ENCODE measurements around the gene B4GALT3.

B4GALT3 gene

DNA sequence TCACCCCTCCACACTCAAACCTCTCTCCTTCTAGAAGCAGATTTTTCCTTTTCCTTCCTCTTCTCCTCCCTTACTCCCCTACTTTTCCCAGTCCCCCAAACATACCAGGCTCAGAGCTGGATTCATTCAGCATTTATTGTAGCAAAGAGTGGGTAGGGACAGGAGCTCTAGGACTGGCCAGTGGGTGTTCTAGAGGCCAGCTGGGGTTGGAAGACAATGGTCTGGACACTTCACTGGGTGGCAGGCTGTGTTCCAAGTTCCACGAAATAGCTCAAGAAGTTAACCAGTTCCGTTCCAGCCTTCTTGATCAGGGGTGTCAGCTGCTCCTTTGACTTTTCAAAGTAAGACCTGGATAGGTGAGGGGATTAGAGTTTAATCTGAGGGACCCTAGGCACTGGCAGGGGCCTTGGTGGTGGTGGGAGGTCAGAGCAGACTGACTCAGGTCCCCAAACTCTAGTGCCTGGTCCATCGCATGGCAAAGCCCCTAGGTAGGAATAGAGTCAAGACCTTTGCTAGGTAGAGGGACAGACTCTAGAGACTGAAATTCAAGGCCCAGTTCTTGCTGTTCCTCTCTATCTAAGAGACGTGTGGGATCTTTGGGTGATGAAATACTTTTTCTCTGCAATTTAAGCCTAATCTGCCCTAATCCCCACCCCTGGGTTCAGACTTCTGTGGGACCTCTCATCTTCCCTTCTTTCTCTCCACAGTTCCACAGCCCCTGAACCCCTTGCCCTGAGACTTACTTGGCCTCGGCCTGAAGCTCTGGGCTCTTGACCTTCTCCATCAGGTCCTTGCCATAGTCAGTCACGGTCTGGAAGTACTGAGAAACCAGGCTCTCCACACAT is 45.1 kb upstream of the B4GALT3 start:
- no peak for TF ChIP-seq EZH2 (IDR thresholded peaks at IDR 0.05)
- TF ChIP-seq FOXP2 (optimal IDR thresholded peaks at IDR 0.05; ENCODE audit: control extremely low read depth, extremely low read length, insufficient read depth), result no peak
- no peak for TF ChIP-seq POLR2AphosphoS5 (IDR thresholded peaks at IDR 0.05; ENCODE audit: borderline replicate concordance, low read depth, low read length)
- Histone ChIP-seq H3K4me3 (no peak overlapping the region), H3K36me3 (ENCODE audit: insufficient read depth, low read length) (no peaks in the 10 kb centered on the region), H3K9ac (ENCODE audit: insufficient read length) (no peak overlapping the region), H3K27ac (no peak overlapping the region), H3K9me3 (ENCODE audit: low read depth, low read length) (no peaks in the 10 kb centered on the region)
- DNase-seq (ENCODE audit: low read depth, low spot score), result no peak

DNA sequence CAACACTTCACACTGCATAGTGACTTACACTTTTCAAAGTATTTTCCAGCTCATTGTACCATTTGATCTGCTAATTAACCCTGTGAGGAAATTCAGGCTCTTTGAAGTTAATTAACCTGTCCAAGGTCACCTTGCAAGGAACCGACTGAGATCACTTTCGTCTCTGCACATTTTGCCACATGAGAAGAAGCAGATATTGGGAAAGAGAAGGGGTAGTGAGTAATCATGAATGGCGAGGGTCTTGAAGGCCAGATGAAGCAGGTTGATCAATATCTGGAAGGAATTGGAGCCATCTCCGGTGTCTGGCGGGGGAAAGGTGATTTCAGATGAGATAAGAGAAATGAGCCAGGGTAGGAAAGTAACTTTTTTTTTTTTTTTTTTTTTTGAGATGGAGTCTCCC is 42.7 kb upstream of the B4GALT3 start:
- H3K36me3 ChIP-seq (ENCODE audit: insufficient read depth, low read length), result peaks cover 4% of the 10 kb centered on the region; the same call in 1 of the 2 replicates
- H3K4me3 ChIP-seq, result no peak overlapping the region
- no peak for TF ChIP-seq FOXP2 (optimal IDR thresholded peaks at IDR 0.05; ENCODE audit: control extremely low read depth, extremely low read length, insufficient read depth)
- TF ChIP-seq POLR2AphosphoS5 (IDR thresholded peaks at IDR 0.05; ENCODE audit: borderline replicate concordance, low read depth, low read length), result no peak
- TF ChIP-seq EZH2 (IDR thresholded peaks at IDR 0.05), result no peak
- no peak overlapping the region for H3K27ac ChIP-seq
- no peak overlapping the region for H3K9ac ChIP-seq (ENCODE audit: insufficient read length)
- no peaks in the 10 kb centered on the region for H3K9me3 ChIP-seq (ENCODE audit: low read depth, low read length)
- no peak for DNase-seq (ENCODE audit: low read depth, low spot score)

DNA sequence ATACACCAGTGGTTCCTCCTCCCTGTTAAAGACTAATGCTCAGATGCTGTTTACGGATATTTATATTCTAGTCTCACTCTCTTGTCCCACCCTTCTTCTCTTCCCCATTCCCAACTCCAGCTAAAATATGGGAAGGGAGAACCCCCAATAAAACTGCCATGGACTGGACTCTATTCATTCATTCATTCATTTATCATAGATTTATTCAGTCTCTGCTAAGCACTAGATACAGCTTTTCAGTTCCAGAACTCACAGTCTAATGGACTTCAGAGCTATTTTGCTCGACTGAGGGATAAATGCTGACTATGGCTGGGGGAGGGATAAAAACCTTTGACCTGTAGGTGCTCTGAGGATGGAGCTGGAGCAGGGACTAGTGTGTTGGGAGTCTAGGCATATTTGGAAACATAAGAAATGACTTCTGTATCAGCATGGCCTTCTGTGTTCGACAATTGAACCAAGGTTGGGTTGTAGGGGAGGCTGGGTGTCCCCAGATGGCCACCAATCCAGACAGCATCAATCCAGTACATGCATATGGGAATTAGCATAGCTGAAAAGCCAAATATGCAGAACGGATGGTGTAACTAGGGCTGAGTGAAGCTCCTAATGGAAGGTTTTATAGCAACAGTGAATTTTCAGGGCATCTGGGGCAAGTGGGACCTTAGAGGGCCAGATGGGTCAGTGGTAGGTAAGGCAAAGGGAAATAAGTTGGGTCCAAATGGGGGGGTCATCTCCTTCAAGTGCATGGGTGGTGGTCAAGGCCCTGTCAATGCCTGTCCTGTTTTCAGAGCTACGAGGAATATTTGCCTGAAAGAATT is 42.0 kb upstream of the B4GALT3 start:
- TF ChIP-seq EZH2 (IDR thresholded peaks at IDR 0.05), result no peak
- no peak for TF ChIP-seq POLR2AphosphoS5 (IDR thresholded peaks at IDR 0.05; ENCODE audit: borderline replicate concordance, low read depth, low read length)
- DNase-seq (ENCODE audit: low read depth, low spot score), result no peak
- no peaks in the 10 kb centered on the region for H3K9me3 ChIP-seq (ENCODE audit: low read depth, low read length)
- no peak overlapping the region for H3K9ac ChIP-seq (ENCODE audit: insufficient read length)
- no peak overlapping the region for H3K4me3 ChIP-seq
- peaks cover 7% of the 10 kb centered on the region; the same call in 1 of the 2 replicates for H3K36me3 ChIP-seq (ENCODE audit: insufficient read depth, low read length)
- H3K27ac ChIP-seq, result no peak overlapping the region

DNA sequence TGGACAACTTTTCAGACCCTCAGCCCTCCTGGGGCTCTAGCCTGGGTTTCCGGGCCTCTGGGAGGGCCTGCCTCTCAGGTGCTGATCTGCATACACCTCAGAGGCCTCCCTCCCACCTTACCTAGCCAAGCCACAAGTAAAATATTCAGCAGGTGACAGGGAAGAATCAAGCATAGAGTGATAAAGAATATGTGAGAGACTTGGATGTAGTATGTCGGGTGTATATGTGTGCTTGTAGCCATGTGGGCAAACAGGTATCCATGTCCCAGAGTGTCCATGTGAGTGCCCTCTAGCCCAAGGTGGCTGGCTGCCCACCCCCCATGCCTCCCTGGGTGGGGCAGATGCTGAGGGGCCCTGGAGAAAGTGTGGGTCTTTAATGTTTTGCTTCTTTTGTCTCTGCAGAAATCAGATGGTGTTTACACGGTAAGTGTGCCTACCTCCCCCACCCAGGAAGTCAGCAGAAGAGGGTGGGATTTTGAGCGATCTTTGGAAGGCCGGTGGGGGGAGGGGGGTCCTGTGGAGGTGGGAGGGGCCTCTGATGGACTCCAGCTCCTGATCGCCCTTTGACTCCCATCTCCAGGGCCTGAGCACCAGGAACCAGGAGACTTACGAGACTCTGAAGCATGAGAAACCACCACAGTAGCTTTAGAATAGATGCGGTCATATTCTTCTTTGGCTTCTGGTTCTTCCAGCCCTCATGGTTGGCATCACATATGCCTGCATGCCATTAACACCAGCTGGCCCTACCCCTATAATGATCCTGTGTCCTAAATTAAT is 41.2 kb upstream of the B4GALT3 start:
- H3K27ac ChIP-seq, result no peak overlapping the region
- TF ChIP-seq POLR2AphosphoS5 (IDR thresholded peaks at IDR 0.05; ENCODE audit: borderline replicate concordance, low read depth, low read length) (no peak), EZH2 (IDR thresholded peaks at IDR 0.05) (no peak), FOXP2 (optimal IDR thresholded peaks at IDR 0.05; ENCODE audit: control extremely low read depth, extremely low read length, insufficient read depth) (no peak)

DNA sequence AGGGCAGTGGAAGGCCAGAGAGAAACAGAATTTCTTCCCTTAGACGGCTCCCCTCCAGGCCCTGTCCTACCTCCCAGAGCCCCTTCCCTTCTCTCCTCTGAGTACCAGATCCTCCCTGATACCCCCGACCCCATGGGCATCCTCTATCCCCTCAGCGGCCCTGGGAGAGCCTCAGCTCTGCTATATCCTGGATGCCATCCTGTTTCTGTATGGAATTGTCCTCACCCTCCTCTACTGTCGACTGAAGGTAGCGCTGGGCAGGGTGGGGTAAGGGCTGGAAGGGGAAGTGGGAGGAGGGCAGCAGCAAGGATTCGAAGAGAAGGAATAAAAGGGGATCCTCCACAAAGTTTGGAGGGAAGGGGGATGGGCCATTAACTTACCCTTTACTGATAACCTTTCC is 40.5 kb upstream of the B4GALT3 start:
- Histone ChIP-seq H3K9ac (ENCODE audit: insufficient read length) (no peak overlapping the region), H3K27ac (no peak overlapping the region), H3K36me3 (ENCODE audit: insufficient read depth, low read length) (peaks cover 22% of the 10 kb centered on the region), H3K4me3 (no peak overlapping the region), H3K9me3 (ENCODE audit: low read depth, low read length) (no peaks in the 10 kb centered on the region)
- DNase-seq (ENCODE audit: low read depth, low spot score), result no peak
- TF ChIP-seq FOXP2 (optimal IDR thresholded peaks at IDR 0.05; ENCODE audit: control extremely low read depth, extremely low read length, insufficient read depth) (no peak), POLR2AphosphoS5 (IDR thresholded peaks at IDR 0.05; ENCODE audit: borderline replicate concordance, low read depth, low read length) (no peak), EZH2 (IDR thresholded peaks at IDR 0.05) (no peak)

More for the DNA sequence above, 41.2 kb upstream of the B4GALT3 start:
- H3K9ac ChIP-seq (ENCODE audit: insufficient read length), result no peak overlapping the region
- no peak for DNase-seq (ENCODE audit: low read depth, low spot score)
- H3K9me3 ChIP-seq (ENCODE audit: low read depth, low read length), result no peaks in the 10 kb centered on the region
- no peak overlapping the region for H3K4me3 ChIP-seq
- peaks cover 15% of the 10 kb centered on the region for H3K36me3 ChIP-seq (ENCODE audit: insufficient read depth, low read length)

DNA sequence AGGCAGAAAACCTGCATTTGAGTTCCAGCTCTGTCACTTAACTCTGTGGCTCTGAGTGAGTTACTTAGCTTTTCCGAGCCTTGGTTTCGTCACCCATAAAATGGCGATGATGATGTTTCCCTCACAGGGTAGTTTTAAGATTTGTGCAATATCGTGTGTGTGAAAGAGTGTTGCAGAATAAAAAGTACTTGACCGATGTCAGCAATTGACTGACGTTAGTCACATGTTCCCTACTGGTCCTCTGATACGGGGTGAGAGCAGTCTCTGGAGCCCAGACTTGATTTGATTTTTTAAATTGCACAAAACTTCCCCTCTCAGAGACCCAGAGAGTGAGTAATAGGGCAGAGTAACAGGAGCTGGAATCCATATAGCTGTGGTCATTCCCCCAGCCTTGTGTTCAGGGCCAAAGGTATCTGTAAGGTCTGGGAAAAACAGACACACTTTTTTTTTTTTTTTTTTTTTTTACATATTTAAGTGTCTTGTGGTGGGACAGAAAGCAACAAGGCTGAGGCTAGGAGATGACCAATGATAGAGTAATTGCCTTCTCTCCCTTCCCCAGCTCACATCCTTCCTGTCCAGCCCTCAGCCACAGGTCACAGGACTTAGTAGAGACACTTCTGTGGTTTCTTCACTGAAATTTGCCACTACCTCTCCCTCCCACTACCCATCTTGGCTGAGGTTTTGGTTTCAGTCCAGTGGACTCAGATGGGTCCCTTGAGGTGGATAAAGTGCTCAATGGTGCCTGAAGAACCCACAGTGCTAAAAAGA is 39.8 kb upstream of the B4GALT3 start:
- H3K36me3 ChIP-seq (ENCODE audit: insufficient read depth, low read length), result peaks cover 28% of the 10 kb centered on the region
- DNase-seq (ENCODE audit: low read depth, low spot score), result no peak
- H3K4me3 ChIP-seq, result no peak overlapping the region
- peak overlapping the region; percentile 44 for H3K27ac ChIP-seq
- H3K9me3 ChIP-seq (ENCODE audit: low read depth, low read length), result no peaks in the 10 kb centered on the region
- no peak for TF ChIP-seq FOXP2 (optimal IDR thresholded peaks at IDR 0.05; ENCODE audit: control extremely low read depth, extremely low read length, insufficient read depth)
- no peak for TF ChIP-seq EZH2 (IDR thresholded peaks at IDR 0.05)
- TF ChIP-seq POLR2AphosphoS5 (IDR thresholded peaks at IDR 0.05; ENCODE audit: borderline replicate concordance, low read depth, low read length), result no peak
- H3K9ac ChIP-seq (ENCODE audit: insufficient read length), result no peak overlapping the region

DNA sequence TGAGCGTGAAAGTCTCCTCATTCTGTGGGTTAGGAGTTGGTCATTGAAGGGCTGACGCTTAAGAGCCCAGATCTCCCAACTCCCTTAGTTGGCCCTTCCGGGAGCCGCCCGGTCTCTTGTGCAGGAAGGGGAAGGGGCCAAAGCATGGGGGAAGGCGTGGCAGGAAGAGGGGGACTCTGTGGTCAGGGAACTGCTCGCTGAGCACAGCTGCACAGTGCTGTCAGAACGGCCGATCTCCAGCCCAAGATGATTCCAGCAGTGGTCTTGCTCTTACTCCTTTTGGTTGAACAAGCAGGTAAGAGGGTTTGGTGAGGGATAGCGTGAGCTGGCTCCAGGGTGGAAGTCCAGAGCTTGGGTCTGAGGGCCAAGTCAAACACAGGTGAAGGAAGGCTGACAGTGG is 37.8 kb upstream of the B4GALT3 start, which contains the start of gene FCER1G:
Gene FCER1G (plus strand): TSS at position 220 of the 400 bp plus-strand sequence. CDS start 27 bp downstream, at position 247.
- no peak within 1 kb of the TSS for H3K9ac ChIP-seq (ENCODE audit: insufficient read length)
- H3K27ac ChIP-seq, result no peak within 1 kb of the TSS
- H3K36me3 ChIP-seq (ENCODE audit: insufficient read depth, low read length), result peaks cover 49% of the 10 kb centered on the region
- no peaks in the 10 kb centered on the region for H3K9me3 ChIP-seq (ENCODE audit: low read depth, low read length)
- H3K4me3 ChIP-seq, result no peak within 1 kb of the TSS
- no peak for DNase-seq (ENCODE audit: low read depth, low spot score)
- TF ChIP-seq FOXP2 (optimal IDR thresholded peaks at IDR 0.05; ENCODE audit: control extremely low read depth, extremely low read length, insufficient read depth) (no peak), EZH2 (IDR thresholded peaks at IDR 0.05) (no peak), POLR2AphosphoS5 (IDR thresholded peaks at IDR 0.05; ENCODE audit: borderline replicate concordance, low read depth, low read length) (no peak)
